Liver (tissue), 3 donors: Measurements from ENCODE around the gene PITPNM3.

ENCODE experiments used
- CTCF ChIP-seq: fragments of 150-350 bp; IDR thresholded peaks from 2 replicates; pipeline ENCODE4 v1.5.1; 2017; ENCODE audit warnings: improper control_type of control experiment, low read depth, low read length; ENCODE audit not compliant: missing input control
- GABPA ChIP-seq, 2 donors: IDR thresholded peaks in 1 of 2; conservative IDR thresholded peaks in 1 of 2; 2 replicates each; pipeline ENCODE4 v1.6.1; 2016; ENCODE audit warnings: antibody characterized with exemption in 2 of 2, mild to moderate bottlenecking in 1 of 2, moderate library complexity in 1 of 2
- HNF4G ChIP-seq: IDR thresholded peaks from 2 replicates; pipeline ENCODE4 v1.6.1; 2016; ENCODE audit warnings: antibody characterized with exemption
- RAD21 ChIP-seq, 2 donors: IDR thresholded peaks; 2 replicates each; pipeline ENCODE4 v1.6.1; 2016; ENCODE audit warnings: antibody characterized with exemption in 2 of 2, mild to moderate bottlenecking in 2 of 2
- RXRA ChIP-seq, 2 donors: IDR thresholded peaks; 2 replicates each; pipeline ENCODE4 v1.6.1; 2017 to 2018; ENCODE audit warnings: antibody characterized with exemption in 2 of 2, mild to moderate bottlenecking in 1 of 2
- SP1 ChIP-seq: IDR thresholded peaks from 2 replicates; pipeline ENCODE4 v1.6.1; 2018; ENCODE audit warnings: antibody characterized with exemption, mild to moderate bottlenecking
- TAF1 ChIP-seq: conservative IDR thresholded peaks from 2 replicates; pipeline ENCODE4 v1.6.1; 2016; ENCODE audit warnings: antibody characterized with exemption, mild to moderate bottlenecking
- YY1 ChIP-seq: IDR thresholded peaks from 2 replicates; pipeline ENCODE4 v1.6.1; 2016; ENCODE audit warnings: antibody characterized with exemption, mild to moderate bottlenecking
- ZBTB33 ChIP-seq: IDR thresholded peaks from 2 replicates; pipeline ENCODE4 v1.6.1; 2016; ENCODE audit warnings: antibody characterized with exemption
- donor health status: healthy.
- donor health status: healthy.

- TF ChIP-seq CTCF (no peak), RAD21 (IDR thresholded peaks at IDR 0.05) (no peak), YY1 (no peak), ZBTB33 (no peak), RXRA (IDR thresholded peaks at IDR 0.05) (no peak), TAF1 (no peak), SP1 (no peak), HNF4G (no peak), GABPA (IDR thresholded peaks at IDR 0.05 in 1 of 2, conservative IDR thresholded peaks at IDR 0.05 in 1 of 2) (no peak)
These were observed 105.2 kb downstream of the PITPNM3 start for GRCh38 chr17:6450926-6451832.
